HepG2 (cell line): ENCODE results near the gene TRMT1. TPM values are rescaled to one million over a fixed set of nuclear protein-coding genes. Genes with fewer than 3 reads are reported as not detected.

Experiments
- BORCS8-MEF2B ChIP-seq: sonication (generic); formaldehyde crosslinking; IDR thresholded peaks from 2 replicates; pipeline ENCODE4 v1.8.0; 2022; ENCODE audit warnings: mild to moderate bottlenecking, missing genetic modification reagents
- CREM ChIP-seq, 2 experiments: sonication (generic) in 1 of 2; formaldehyde crosslinking in 1 of 2; IDR thresholded peaks; 2 replicates each; pipeline versions ENCODE4 v1.4.0 to v1.6.1; 2016 to 2020; ENCODE audit warnings: antibody characterized with exemption in 1 of 2, mild to moderate bottlenecking in 1 of 2, missing genetic modification reagents in 1 of 2
- GATA4 ChIP-seq: sonication (generic); IDR thresholded peaks from 2 replicates; pipeline ENCODE4 v1.6.1; 2016; ENCODE audit warnings: antibody characterized with exemption, low read depth, borderline replicate concordance
- KDM2A ChIP-seq: sonication (generic); formaldehyde crosslinking; IDR thresholded peaks from 2 replicates; pipeline ENCODE4 v1.4.0; 2020; ENCODE audit warnings: low read depth, missing genetic modification reagents, borderline replicate concordance
- MYC ChIP-seq: sonication (generic); formaldehyde crosslinking; IDR thresholded peaks from 2 replicates; pipeline ENCODE4 v1.9.0; 2021; ENCODE audit warnings: missing genetic modification reagents, borderline replicate concordance
- NFE2 ChIP-seq: sonication (generic); formaldehyde crosslinking; IDR thresholded peaks from 2 replicates; pipeline ENCODE4 v1.4.0; 2020; ENCODE audit warnings: missing genetic modification reagents
- NKX3-1 ChIP-seq: sonication (generic); formaldehyde crosslinking; IDR thresholded peaks from 2 replicates; pipeline ENCODE4 v1.5.0; 2020; ENCODE audit warnings: missing genetic modification reagents
- SIX4 ChIP-seq: sonication (generic); formaldehyde crosslinking; IDR thresholded peaks from 2 replicates; pipeline ENCODE4 v1.4.0; 2020; ENCODE audit warnings: missing genetic modification reagents
- STAG1 ChIP-seq: sonication (generic); formaldehyde crosslinking; IDR thresholded peaks from 2 replicates; pipeline ENCODE4 v1.4.0; 2020; ENCODE audit warnings: missing genetic modification reagents
- TOE1 ChIP-seq: sonication (generic); formaldehyde crosslinking; IDR thresholded peaks from 2 replicates; pipeline ENCODE4 v1.4.0; 2020; ENCODE audit warnings: mild to moderate bottlenecking, missing genetic modification reagents
- ZFP36 ChIP-seq: fragments of 150-350 bp; IDR thresholded peaks from 2 replicates; pipeline ENCODE4 v1.6.1; 2018; ENCODE audit warnings: borderline replicate concordance, low read length, low read depth; ENCODE audit not compliant: partially characterized antibody
- ZNF496 ChIP-seq: sonication (generic); formaldehyde crosslinking; IDR thresholded peaks from 2 replicates; pipeline ENCODE4 v1.8.1; 2023; ENCODE audit warnings: mild to moderate bottlenecking, moderate library complexity, missing genetic modification reagents; ENCODE audit not compliant: insufficient replicate concordance
- ZNF703 ChIP-seq: sonication (generic); formaldehyde crosslinking; IDR thresholded peaks from 2 replicates; pipeline ENCODE4 v1.5.1; 2020; ENCODE audit warnings: missing genetic modification reagents, mild to moderate bottlenecking, moderate library complexity, borderline replicate concordance
- ZNF850 ChIP-seq: sonication (generic); formaldehyde crosslinking; conservative IDR thresholded peaks from 2 replicates; pipeline ENCODE4 v1.9.0; 2021; ENCODE audit warnings: mild to moderate bottlenecking, missing genetic modification reagents
- polyA plus RNA-seq, 8 experiments: library from polyadenylated mRNA; depleted of rRNA in 3 of 8; stranded (reverse) in 7 of 8; unstranded in 1 of 8; fragments of >200 nt; fragmentation: Illumina TruSeq in 4 of 8; extraction: Trizol in 4 of 8; gene quantifications; 2 replicates each; pipeline versions ENCODE4 v1.2.1 to v1.2.3, GENCODE V29; 2011 to 2016; ENCODE audit warnings: low read depth in 4 of 8, missing spikeins in 1 of 8, mixed read lengths in 1 of 8; ENCODE audit not compliant: insufficient read depth in 1 of 8
- total RNA-seq, 5 experiments: library from RNA; depleted of rRNA; stranded (reverse); fragments of >200 nt; fragmentation: Illumina TruSeq; extraction: Trizol; gene quantifications; 2 replicates each; pipeline ENCODE4 v1.2.3, GENCODE V29; 2016; ENCODE audit warnings: low read depth in 1 of 5
- TF ChIP-seq, protein P1 (sequence below): sonication (generic); formaldehyde crosslinking; IDR thresholded peaks from 2 replicates; pipeline ENCODE4 v1.4.0; 2020; ENCODE audit warnings: mild to moderate bottlenecking, low read depth, missing genetic modification reagents
- TF ChIP-seq, protein P2 (sequence below), 2 experiments: sonication (generic) in 1 of 2; formaldehyde crosslinking in 1 of 2; IDR thresholded peaks; 2 replicates each; pipeline versions ENCODE4 v1.4.0 to v1.6.1; 2016 to 2020; ENCODE audit warnings: borderline replicate concordance in 1 of 2, low read depth in 1 of 2, mild to moderate bottlenecking in 1 of 2, missing genetic modification reagents in 1 of 2
- TF ChIP-seq, protein P3 (sequence below): sonication (generic); formaldehyde crosslinking; IDR thresholded peaks from 2 replicates; pipeline ENCODE4 v1.5.1; 2020; ENCODE audit warnings: missing genetic modification reagents, mild to moderate bottlenecking, borderline replicate concordance
- TF ChIP-seq, protein P4 (sequence below): sonication (generic); formaldehyde crosslinking; IDR thresholded peaks from 2 replicates; pipeline ENCODE4 v1.5.0; 2020; ENCODE audit warnings: missing genetic modification reagents

TRMT1 gene
- total and polyA plus RNA-seq, 2 of the 13 experiments (the other 11 are each of a cell fraction or from before 2014, with no cell fraction given) = 35.5 to 44.1 TPM

DNA sequence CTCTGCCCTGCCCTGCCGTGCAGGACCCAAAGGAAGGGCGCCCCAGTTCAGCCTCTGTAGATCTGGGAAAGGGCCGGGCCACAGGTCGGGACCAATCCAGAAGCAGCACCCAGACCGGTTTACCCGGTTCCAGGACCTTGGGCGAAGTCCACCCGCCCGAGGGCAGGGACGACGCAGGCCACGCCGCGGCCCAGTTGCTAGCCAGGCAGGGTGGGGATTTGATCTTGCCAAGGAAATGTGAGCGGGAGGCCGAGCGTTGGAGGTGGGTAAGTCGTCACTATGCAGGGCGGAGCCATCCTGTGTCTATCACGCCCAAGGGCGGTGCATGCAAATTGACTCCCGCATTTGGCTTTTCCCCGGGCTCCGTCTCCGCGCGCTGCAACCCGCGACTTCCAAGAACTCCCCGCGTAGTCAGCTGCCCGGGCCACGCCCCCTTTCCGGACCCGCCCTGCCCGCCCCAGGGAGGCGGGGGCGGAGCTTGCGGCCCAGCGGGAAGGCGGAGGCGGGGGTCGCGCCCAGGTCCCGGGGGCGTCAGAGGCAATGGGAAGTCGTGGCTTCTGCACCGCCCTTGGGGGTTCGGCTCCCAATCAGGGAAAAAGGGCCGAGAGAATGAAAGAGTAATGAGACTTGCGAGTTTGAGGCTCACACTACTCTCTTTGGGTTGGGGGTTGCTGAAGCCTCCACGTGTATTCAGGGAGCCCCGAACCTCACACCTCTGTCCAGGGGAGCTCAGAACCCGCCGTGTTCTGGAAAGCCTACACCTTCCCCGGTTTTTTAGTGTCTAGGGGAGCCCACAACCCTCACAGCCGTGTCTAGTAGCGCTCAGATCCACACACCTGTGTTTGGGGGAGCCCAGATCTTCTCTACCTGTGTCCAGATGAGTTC, 46.4 kb upstream of the TRMT1 start (continued):
- TF ChIP-seq ZNF703 (CRISPR knock-in tag) (no peak), SIX4 (CRISPR knock-in tag) (0 out of 2 replicates have a peak, but pooled peaks have one; percentile 57), NKX3-1 (CRISPR knock-in tag) (no peak), CREM (IDR thresholded peaks at IDR 0.05) (peak; percentile 64), CREM (CRISPR knock-in tag; IDR thresholded peaks at IDR 0.05) (no peak), NFE2 (CRISPR knock-in tag) (no peak), GATA4 (no peak), BORCS8-MEF2B (0 out of 2 replicates have a peak, but pooled peaks have one; percentile 36), STAG1 (CRISPR knock-in tag) (peak; percentile 30; the same call in 1 of the 2 replicates), ZFP36 (no peak), TOE1 (0 out of 2 replicates have a peak, but pooled peaks have one; percentile 14), ZNF496 (CRISPR knock-in tag) (no peak), MYC (CRISPR knock-in tag) (peak; percentile 89), ZNF850 (CRISPR knock-in tag) (no peak), KDM2A (CRISPR knock-in tag) (peak; percentile 90)
- TF ChIP-seq, protein P1, sequence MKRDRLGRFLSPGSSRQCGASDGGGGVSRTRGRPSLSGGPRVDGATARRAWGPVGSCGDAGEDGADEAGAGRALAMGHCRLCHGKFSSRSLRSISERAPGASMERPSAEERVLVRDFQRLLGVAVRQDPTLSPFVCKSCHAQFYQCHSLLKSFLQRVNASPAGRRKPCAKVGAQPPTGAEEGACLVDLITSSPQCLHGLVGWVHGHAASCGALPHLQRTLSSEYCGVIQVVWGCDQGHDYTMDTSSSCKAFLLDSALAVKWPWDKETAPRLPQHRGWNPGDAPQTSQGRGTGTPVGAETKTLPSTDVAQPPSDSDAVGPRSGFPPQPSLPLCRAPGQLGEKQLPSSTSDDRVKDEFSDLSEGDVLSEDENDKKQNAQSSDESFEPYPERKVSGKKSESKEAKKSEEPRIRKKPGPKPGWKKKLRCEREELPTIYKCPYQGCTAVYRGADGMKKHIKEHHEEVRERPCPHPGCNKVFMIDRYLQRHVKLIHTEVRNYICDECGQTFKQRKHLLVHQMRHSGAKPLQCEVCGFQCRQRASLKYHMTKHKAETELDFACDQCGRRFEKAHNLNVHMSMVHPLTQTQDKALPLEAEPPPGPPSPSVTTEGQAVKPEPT (CRISPR knock-in tag) = 0 out of 2 replicates have a peak, but pooled peaks have one; percentile 27
- TF ChIP-seq, protein P2, sequence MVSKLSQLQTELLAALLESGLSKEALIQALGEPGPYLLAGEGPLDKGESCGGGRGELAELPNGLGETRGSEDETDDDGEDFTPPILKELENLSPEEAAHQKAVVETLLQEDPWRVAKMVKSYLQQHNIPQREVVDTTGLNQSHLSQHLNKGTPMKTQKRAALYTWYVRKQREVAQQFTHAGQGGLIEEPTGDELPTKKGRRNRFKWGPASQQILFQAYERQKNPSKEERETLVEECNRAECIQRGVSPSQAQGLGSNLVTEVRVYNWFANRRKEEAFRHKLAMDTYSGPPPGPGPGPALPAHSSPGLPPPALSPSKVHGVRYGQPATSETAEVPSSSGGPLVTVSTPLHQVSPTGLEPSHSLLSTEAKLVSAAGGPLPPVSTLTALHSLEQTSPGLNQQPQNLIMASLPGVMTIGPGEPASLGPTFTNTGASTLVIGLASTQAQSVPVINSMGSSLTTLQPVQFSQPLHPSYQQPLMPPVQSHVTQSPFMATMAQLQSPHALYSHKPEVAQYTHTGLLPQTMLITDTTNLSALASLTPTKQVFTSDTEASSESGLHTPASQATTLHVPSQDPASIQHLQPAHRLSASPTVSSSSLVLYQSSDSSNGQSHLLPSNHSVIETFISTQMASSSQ (IDR thresholded peaks at IDR 0.05; ENCODE audit: low read depth) = no peak
- TF ChIP-seq, protein P2 (CRISPR knock-in tag; IDR thresholded peaks at IDR 0.05; ENCODE audit: borderline replicate concordance) = peak; percentile 66; the same call in 1 of the 2 replicates
- TF ChIP-seq, protein P3, sequence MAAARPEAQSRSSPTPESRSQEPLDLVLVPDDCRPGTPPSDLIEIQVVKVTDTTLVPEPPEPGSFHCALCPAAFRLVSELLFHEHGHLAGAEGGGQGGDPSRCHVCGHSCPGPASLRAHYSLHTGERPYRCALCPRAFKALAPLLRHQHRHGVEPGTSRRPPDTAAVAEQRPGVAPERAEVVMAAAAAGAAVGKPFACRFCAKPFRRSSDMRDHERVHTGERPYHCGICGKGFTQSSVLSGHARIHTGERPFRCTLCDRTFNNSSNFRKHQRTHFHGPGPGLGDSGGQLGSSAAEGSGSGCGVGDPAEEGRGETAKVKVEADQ (CRISPR knock-in tag) = peak; percentile 32; the same call in 1 of the 2 replicates
- TF ChIP-seq, protein P4, sequence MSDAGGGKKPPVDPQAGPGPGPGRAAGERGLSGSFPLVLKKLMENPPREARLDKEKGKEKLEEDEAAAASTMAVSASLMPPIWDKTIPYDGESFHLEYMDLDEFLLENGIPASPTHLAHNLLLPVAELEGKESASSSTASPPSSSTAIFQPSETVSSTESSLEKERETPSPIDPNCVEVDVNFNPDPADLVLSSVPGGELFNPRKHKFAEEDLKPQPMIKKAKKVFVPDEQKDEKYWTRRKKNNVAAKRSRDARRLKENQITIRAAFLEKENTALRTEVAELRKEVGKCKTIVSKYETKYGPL = no peak
